SH-SY5Y (cell line): ENCODE measurements around the gene SDC1.

Experiments used
- GATA2 ChIP-seq: IDR thresholded peaks from 2 replicates; pipeline ENCODE4 v1.6.1; 2011; ENCODE audit warnings: mild to moderate bottlenecking, low read depth, low read length
- GATA3 ChIP-seq: IDR thresholded peaks from 2 replicates; pipeline ENCODE4 v1.6.1; 2011; ENCODE audit warnings: low read depth, mild to moderate bottlenecking, low read length, moderate library complexity

GRCh38 chr2:20207051-20207450, 17.9 kb downstream of the SDC1 start:
- TF ChIP-seq GATA2 (no peak), GATA3 (no peak)
